SU-DHL-6 (cell line): Measurements from ENCODE around the gene ADPRH.

Experiments used
- H2AFZ ChIP-seq: fragments of 200-600 bp; sonication (generic); 2 replicates; pipeline ENCODE4 v1.6.1; 2014; ENCODE audit warnings: low read depth, mild to moderate bottlenecking, moderate library complexity, mixed read lengths, antibody characterized with exemption, low read length; ENCODE audit not compliant: severe bottlenecking
- H3F3A ChIP-seq: fragments of 200-600 bp; shearing (Covaris generic); 2 replicates; pipeline ENCODE4 v1.6.0; 2016; ENCODE audit warnings: antibody characterized with exemption, mild to moderate bottlenecking; ENCODE audit not compliant: insufficient read depth
- H3K27ac ChIP-seq: fragments of 200-600 bp; sonication (generic); 2 replicates; pipeline ENCODE4 v1.5.1; 2016; ENCODE audit warnings: low read depth, mild to moderate bottlenecking, low read length, moderate library complexity, mixed read lengths
- H3K27me3 ChIP-seq: fragments of 200-600 bp; sonication (generic), shearing (Covaris generic); 2 replicates; pipeline ENCODE4 v1.6.0; 2014; ENCODE audit warnings: mild to moderate bottlenecking, low read length
- H3K36me3 ChIP-seq: fragments of 200-600 bp; sonication (generic); 2 replicates; pipeline ENCODE4 v1.6.1; 2014; ENCODE audit warnings: mild to moderate bottlenecking, low read length, mixed read lengths
- H3K4me2 ChIP-seq: fragments of 300-600, 200-600 bp; shearing (Covaris generic), sonication (generic); 2 replicates; pipeline ENCODE4 v1.6.0; 2014; ENCODE audit warnings: low read length, low read depth, mild to moderate bottlenecking; ENCODE audit not compliant: poor library complexity, severe bottlenecking
- H3K4me3 ChIP-seq: fragments of 200-600 bp; sonication (generic); 2 replicates; pipeline ENCODE4 v1.5.1; 2014; ENCODE audit warnings: antibody characterized with exemption, low read length, mild to moderate bottlenecking, mixed read lengths; ENCODE audit not compliant: insufficient read depth, poor library complexity, severe bottlenecking
- H3K79me2 ChIP-seq: fragments of 200-600 bp; sonication (generic); 2 replicates; pipeline ENCODE4 v1.6.1; 2014; ENCODE audit warnings: mild to moderate bottlenecking, low read length, moderate library complexity; ENCODE audit not compliant: insufficient read depth
- H3K9ac ChIP-seq: fragments of 200-600 bp; sonication (generic); 2 replicates; pipeline ENCODE4 v1.7.0; 2014; ENCODE audit warnings: mild to moderate bottlenecking, low read length
- H3K9me2 ChIP-seq: fragments of 200-600 bp; sonication (generic); replicated peaks from 2 replicates; pipeline ENCODE4 v1.6.1; 2014; ENCODE audit warnings: low read length; ENCODE audit not compliant: insufficient read depth
- H3K9me3 ChIP-seq: fragments of 200-600 bp; sonication (generic); 2 replicates; pipeline ENCODE4 v1.6.1; 2014; ENCODE audit warnings: low read length, mixed read lengths; ENCODE audit not compliant: insufficient read depth
- H4K20me1 ChIP-seq: fragments of 200-600 bp; sonication (generic); 2 replicates; pipeline ENCODE4 v1.6.1; 2014; ENCODE audit warnings: low read depth, mild to moderate bottlenecking, antibody characterized with exemption, low read length, moderate library complexity, mixed read lengths
- EZH2phosphoT487 ChIP-seq: fragments of 200-600 bp; sonication (generic), shearing (Covaris generic); conservative IDR thresholded peaks from 2 replicates; pipeline ENCODE4 v1.6.1; 2018; ENCODE audit warnings: mild to moderate bottlenecking, antibody characterized with exemption, low read length, moderate library complexity, mixed read lengths
- TF ChIP-seq, protein P1 (sequence below): fragments of 200-600 bp; sonication (generic); IDR thresholded peaks from one replicate; pipeline ENCODE4 v1.5.1; 2017; ENCODE audit warnings: antibody characterized with exemption, mild to moderate bottlenecking, low read length, moderate library complexity; ENCODE audit not compliant: insufficient read depth, poor library complexity, severe bottlenecking

ADPRH gene

DNA sequence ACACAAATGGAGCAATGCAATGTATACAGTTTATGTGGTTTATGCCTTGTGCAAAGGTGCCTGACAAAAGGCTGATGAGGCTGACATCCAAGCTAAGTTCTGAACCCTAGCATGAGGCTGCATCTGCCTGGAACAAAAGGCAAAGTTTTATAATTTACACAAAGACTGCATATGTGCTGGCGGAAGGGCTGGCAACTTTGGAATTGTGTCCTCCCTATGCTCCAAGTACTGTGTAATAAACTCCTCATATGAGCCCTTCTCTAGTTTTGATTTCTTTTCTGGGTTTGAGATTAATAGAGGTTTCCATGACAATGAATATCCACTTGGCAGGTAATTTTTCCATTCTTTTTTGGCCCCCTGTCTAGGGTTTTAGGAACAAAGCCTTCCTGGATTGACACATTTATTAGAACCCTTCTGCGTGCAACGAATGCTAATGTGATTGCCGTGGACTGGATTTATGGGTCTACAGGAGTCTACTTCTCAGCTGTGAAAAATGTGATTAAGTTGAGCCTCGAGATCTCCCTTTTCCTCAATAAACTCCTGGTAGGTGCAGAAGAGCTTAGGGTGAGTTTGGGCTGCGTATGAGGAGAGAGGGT lies 29.2 kb downstream of the ADPRH start:
- no peak overlapping the region for H3K4me3 ChIP-seq
- H3K4me2 ChIP-seq, result no peak overlapping the region
- no peak overlapping the region for H3K9ac ChIP-seq
- H3K36me3 ChIP-seq, result no peaks in the 10 kb centered on the region
- TF ChIP-seq EZH2phosphoT487, result no peak
- TF ChIP-seq, protein P1, sequence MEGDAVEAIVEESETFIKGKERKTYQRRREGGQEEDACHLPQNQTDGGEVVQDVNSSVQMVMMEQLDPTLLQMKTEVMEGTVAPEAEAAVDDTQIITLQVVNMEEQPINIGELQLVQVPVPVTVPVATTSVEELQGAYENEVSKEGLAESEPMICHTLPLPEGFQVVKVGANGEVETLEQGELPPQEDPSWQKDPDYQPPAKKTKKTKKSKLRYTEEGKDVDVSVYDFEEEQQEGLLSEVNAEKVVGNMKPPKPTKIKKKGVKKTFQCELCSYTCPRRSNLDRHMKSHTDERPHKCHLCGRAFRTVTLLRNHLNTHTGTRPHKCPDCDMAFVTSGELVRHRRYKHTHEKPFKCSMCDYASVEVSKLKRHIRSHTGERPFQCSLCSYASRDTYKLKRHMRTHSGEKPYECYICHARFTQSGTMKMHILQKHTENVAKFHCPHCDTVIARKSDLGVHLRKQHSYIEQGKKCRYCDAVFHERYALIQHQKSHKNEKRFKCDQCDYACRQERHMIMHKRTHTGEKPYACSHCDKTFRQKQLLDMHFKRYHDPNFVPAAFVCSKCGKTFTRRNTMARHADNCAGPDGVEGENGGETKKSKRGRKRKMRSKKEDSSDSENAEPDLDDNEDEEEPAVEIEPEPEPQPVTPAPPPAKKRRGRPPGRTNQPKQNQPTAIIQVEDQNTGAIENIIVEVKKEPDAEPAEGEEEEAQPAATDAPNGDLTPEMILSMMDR, result no peak
- H4K20me1 ChIP-seq, result no peaks in the 10 kb centered on the region
- H2AFZ ChIP-seq, result no peak overlapping the region
- H3K9me2 ChIP-seq, result no peaks in the 10 kb centered on the region
- no peaks in the 10 kb centered on the region for H3K9me3 ChIP-seq
- H3F3A ChIP-seq, result no peaks in the 10 kb centered on the region
- no peaks in the 10 kb centered on the region for H3K79me2 ChIP-seq
- H3K27ac ChIP-seq, result no peak overlapping the region
- H3K27me3 ChIP-seq, result no peaks in the 10 kb centered on the region

DNA sequence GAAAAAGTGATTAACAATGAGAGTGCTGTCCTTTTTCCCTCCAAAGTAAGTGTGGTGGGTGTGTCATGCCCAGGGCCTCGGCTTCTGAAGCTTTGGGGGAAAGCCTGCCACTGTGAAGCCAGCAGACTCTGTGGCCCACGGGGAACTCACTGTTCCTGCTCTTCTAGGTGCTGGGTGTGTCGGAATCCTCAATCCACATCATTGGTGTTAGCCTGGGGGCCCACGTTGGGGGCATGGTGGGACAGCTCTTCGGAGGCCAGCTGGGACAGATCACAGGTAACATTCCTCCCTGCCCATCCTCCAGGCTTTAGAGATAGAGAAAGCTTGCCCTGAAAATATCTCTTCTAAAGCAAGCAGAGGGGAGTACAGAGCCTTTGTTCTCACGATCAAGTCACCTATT lies 30.0 kb downstream of the ADPRH start:
- H3K9ac ChIP-seq, result no peak overlapping the region
- no peaks in the 10 kb centered on the region for H3K27me3 ChIP-seq
- no peaks in the 10 kb centered on the region for H3K79me2 ChIP-seq
- no peak overlapping the region for H3K4me3 ChIP-seq
- no peaks in the 10 kb centered on the region for H3F3A ChIP-seq
- no peaks in the 10 kb centered on the region for H3K9me2 ChIP-seq
- no peak overlapping the region for H3K4me2 ChIP-seq
- no peaks in the 10 kb centered on the region for H3K9me3 ChIP-seq
- H3K27ac ChIP-seq, result no peak overlapping the region
- no peaks in the 10 kb centered on the region for H3K36me3 ChIP-seq
- H2AFZ ChIP-seq, result no peak overlapping the region
- H4K20me1 ChIP-seq, result no peaks in the 10 kb centered on the region
- no peak for TF ChIP-seq EZH2phosphoT487
- TF ChIP-seq, protein P1, result no peak

DNA sequence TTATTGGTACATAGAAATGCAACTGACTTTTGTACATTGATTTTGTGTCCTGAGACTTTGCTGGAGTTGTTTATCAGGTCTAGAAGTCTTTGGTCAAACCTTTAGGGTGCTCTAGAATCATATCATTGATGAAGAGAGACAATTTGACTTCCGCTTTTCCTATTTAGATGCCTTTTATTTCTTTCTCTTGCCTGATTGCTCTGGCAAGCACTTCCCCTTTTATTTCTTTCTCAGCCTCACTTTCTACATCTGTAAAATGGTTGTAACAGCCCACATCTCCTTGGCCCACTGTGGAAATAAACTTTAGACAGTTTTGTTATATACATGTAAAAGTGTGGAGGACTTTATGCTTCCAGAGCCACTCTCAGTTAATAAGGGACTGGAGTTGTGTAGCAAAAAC lies 32.4 kb downstream of the ADPRH start:
- Histone ChIP-seq H3K9me3 (no peaks in the 10 kb centered on the region), H3K27ac (no peak overlapping the region), H3K4me2 (no peak overlapping the region), H3F3A (no peaks in the 10 kb centered on the region), H3K9ac (no peak overlapping the region), H3K36me3 (no peaks in the 10 kb centered on the region), H3K4me3 (no peak overlapping the region), H2AFZ (no peak overlapping the region), H3K9me2 (no peaks in the 10 kb centered on the region), H4K20me1 (no peaks in the 10 kb centered on the region), H3K27me3 (no peaks in the 10 kb centered on the region), H3K79me2 (no peaks in the 10 kb centered on the region)
- TF ChIP-seq, protein P1, result no peak
- no peak for TF ChIP-seq EZH2phosphoT487

DNA sequence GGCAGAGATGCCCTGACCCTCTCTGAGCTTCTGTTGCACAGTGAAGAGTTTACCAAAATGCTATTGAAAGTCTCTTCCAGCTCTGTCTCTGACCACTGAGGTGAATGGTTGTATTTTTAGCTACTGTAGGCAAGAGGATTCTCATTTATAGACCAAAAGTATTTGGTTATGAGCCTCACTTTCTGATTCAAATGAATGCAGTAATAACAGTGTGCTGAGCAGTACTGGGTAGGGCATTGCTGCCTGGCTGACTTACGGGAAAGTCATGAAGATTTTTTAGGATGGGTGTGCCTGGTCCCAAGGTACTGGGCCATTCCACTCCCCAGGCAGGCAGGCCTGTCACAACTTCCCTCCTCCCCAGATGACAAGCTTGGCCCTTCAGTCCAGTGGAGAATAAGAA lies 33.9 kb downstream of the ADPRH start:
- no peak overlapping the region for H2AFZ ChIP-seq
- no peaks in the 10 kb centered on the region for H3K27me3 ChIP-seq
- TF ChIP-seq, protein P1, result no peak
- TF ChIP-seq EZH2phosphoT487, result no peak
- no peak overlapping the region for H3K4me3 ChIP-seq
- H3K9me3 ChIP-seq, result no peaks in the 10 kb centered on the region
- no peaks in the 10 kb centered on the region for H4K20me1 ChIP-seq
- no peak overlapping the region for H3K9ac ChIP-seq
- H3K4me2 ChIP-seq, result no peak overlapping the region
- no peaks in the 10 kb centered on the region for H3K79me2 ChIP-seq
- no peaks in the 10 kb centered on the region for H3F3A ChIP-seq
- no peak overlapping the region for H3K27ac ChIP-seq
- no peaks in the 10 kb centered on the region for H3K36me3 ChIP-seq
- no peaks in the 10 kb centered on the region for H3K9me2 ChIP-seq
